Measurements from ENCODE around the gene RNASE13.
"Not testable (repeated sequence)": the region's sequence is repeated elsewhere in the genome, so short reads cannot be mapped to it uniquely, and the experiment has no call there.

Gene RNASE13

GRCh38 chr14:21018286-21018685, 16.3 kb downstream of the RNASE13 start:
- no peak for DNase-seq (ENCODE audit: low read depth, low spot score)
- TF ChIP-seq, protein P1, sequence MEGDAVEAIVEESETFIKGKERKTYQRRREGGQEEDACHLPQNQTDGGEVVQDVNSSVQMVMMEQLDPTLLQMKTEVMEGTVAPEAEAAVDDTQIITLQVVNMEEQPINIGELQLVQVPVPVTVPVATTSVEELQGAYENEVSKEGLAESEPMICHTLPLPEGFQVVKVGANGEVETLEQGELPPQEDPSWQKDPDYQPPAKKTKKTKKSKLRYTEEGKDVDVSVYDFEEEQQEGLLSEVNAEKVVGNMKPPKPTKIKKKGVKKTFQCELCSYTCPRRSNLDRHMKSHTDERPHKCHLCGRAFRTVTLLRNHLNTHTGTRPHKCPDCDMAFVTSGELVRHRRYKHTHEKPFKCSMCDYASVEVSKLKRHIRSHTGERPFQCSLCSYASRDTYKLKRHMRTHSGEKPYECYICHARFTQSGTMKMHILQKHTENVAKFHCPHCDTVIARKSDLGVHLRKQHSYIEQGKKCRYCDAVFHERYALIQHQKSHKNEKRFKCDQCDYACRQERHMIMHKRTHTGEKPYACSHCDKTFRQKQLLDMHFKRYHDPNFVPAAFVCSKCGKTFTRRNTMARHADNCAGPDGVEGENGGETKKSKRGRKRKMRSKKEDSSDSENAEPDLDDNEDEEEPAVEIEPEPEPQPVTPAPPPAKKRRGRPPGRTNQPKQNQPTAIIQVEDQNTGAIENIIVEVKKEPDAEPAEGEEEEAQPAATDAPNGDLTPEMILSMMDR (IDR thresholded peaks at IDR 0.05; ENCODE audit: low read depth, low read length), result no peak
- no peak overlapping the region for H3K4me3 ChIP-seq (ENCODE audit: low read depth, low read length)
- in situ Hi-C loops (cut with HindIII; ENCODE audit: low sequenced_read_pairs), result no loop called here

- H3K4me3 ChIP-seq (ENCODE audit: low read depth, low read length), result no peak overlapping the region
- in situ Hi-C loops (cut with HindIII; ENCODE audit: low sequenced_read_pairs), result no loop called here
- DNase-seq (ENCODE audit: low read depth, low spot score), result no peak
- TF ChIP-seq, protein P1 (IDR thresholded peaks at IDR 0.05; ENCODE audit: low read depth, low read length), result no peak
These were observed 16.9 kb downstream of the RNASE13 start for GRCh38 chr14:21017528-21018245.

GRCh38 chr14:21016413-21017190, 18.0 kb downstream of the RNASE13 start:
- in situ Hi-C loops (cut with HindIII; ENCODE audit: low sequenced_read_pairs), result no loop called here
- TF ChIP-seq, protein P1 (IDR thresholded peaks at IDR 0.05; ENCODE audit: low read depth, low read length), result no peak
- no peak for DNase-seq (ENCODE audit: low read depth, low spot score)
- no peak overlapping the region for H3K4me3 ChIP-seq (ENCODE audit: low read depth, low read length)

DNA sequence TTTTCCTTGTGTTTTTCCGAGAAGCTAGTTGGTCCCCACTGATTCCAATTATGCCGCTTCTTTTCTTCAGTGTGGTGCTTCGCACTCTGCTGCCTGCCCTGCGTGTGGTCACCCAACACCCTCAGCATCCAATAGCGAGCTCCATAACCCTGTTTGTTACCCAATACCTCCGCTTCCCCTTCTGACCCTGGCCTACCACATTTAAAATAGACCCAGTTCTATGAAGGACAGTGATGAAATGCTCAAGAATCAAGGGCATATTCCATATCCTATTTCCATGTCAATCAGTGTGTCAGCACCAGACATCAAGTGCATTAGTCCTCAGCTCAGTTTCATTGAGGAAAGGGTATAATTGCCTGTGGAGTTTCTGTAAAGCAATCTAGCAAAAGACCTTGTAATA, 19.3 kb downstream of the RNASE13 start:
- no peak overlapping the region for H3K4me3 ChIP-seq (ENCODE audit: low read depth, low read length)
- in situ Hi-C loops (cut with HindIII; ENCODE audit: low sequenced_read_pairs), result no loop called here
- no peak for DNase-seq (ENCODE audit: low read depth, low spot score)
- TF ChIP-seq, protein P1 (IDR thresholded peaks at IDR 0.05; ENCODE audit: low read depth, low read length), result no peak

GRCh38 chr14:21014761-21015190, 19.8 kb downstream of the RNASE13 start:
- DNase-seq (ENCODE audit: low read depth, low spot score), result peak; percentile 82
- TF ChIP-seq, protein P1 (IDR thresholded peaks at IDR 0.05; ENCODE audit: low read depth, low read length), result peak; percentile 84
- H3K4me3 ChIP-seq (ENCODE audit: low read depth, low read length), result no peak overlapping the region
- in situ Hi-C loops (cut with HindIII; ENCODE audit: low sequenced_read_pairs), result no loop called here

- DNase-seq (ENCODE audit: low read depth, low spot score), result no peak
- TF ChIP-seq, protein P1 (IDR thresholded peaks at IDR 0.05; ENCODE audit: low read depth, low read length), result no peak
- H3K4me3 ChIP-seq (ENCODE audit: low read depth, low read length), result no peak overlapping the region
- in situ Hi-C loops (cut with HindIII; ENCODE audit: low sequenced_read_pairs), result no loop called here
These were observed 23.5 kb downstream of the RNASE13 start for GRCh38 chr14:21011136-21011535.

DNA sequence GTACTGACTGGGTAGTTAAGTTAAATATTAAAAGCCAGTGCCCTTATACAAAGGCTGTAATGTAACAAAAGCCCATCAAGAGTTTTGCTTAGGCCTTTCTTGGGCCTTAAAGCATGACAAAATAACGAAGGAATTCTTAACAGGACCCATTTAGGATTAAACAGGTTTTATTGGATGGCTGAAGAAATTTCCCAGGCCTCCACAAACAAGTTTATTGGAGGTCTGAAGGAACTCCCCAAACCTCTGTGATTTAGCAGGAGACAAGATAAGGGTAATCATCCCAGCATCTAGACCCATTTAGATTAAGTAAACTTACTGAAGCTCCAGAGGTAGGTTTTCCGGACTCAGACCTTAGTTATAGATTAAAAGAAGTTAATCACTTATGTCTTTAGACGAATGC, 24.9 kb downstream of the RNASE13 start:
- H3K4me3 ChIP-seq (ENCODE audit: low read depth, low read length); in situ Hi-C loops (cut with HindIII; ENCODE audit: low sequenced_read_pairs); DNase-seq (ENCODE audit: low read depth, low spot score): not testable (repeated sequence)
